ENCODE data around the gene SPIRE2.
"Not testable (repeated sequence)": the region's sequence is repeated elsewhere in the genome, so short reads cannot be mapped to it uniquely, and the experiment has no call there.

The SPIRE2 gene

GRCh38 chr16:89811321-89811720 lies 17.0 kb upstream of the SPIRE2 start:
- DNase-seq (ENCODE audit: low read depth in 2 of 2), result no peak

- no peak for DNase-seq (ENCODE audit: low read depth in 2 of 2)
Measured at GRCh38 chr16:89815639-89816348, 12.5 kb upstream of the SPIRE2 start.

- DNase-seq (ENCODE audit: low read depth in 2 of 2), result not testable (repeated sequence)
Measured at GRCh38 chr16:89818851-89819403, 9.3 kb upstream of the SPIRE2 start.

DNA sequence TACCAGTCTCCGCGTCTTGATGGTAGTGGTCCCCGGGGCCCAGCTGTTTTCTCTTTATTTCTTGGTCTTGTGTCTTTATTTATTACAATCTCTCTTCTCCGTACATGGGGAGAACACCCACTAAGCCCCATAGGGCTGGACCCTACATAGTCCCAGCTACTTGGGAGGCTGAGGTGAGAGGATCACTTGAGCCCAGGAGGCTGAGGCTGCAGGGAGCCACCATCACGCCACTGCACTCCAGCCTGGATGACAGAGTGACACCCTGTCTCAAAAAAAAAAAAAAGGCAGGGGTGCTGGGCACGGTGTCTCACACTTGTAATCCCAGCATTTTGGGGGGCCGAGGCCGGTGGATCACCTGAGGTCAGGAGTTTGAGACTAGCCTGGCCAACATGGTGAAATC lies 8.8 kb upstream of the SPIRE2 start:
- not testable (repeated sequence) for DNase-seq (ENCODE audit: low read depth in 2 of 2)

- DNase-seq (ENCODE audit: low read depth in 2 of 2), result no peak
Measured at GRCh38 chr16:89821438-89822187, 6.7 kb upstream of the SPIRE2 start.

DNA sequence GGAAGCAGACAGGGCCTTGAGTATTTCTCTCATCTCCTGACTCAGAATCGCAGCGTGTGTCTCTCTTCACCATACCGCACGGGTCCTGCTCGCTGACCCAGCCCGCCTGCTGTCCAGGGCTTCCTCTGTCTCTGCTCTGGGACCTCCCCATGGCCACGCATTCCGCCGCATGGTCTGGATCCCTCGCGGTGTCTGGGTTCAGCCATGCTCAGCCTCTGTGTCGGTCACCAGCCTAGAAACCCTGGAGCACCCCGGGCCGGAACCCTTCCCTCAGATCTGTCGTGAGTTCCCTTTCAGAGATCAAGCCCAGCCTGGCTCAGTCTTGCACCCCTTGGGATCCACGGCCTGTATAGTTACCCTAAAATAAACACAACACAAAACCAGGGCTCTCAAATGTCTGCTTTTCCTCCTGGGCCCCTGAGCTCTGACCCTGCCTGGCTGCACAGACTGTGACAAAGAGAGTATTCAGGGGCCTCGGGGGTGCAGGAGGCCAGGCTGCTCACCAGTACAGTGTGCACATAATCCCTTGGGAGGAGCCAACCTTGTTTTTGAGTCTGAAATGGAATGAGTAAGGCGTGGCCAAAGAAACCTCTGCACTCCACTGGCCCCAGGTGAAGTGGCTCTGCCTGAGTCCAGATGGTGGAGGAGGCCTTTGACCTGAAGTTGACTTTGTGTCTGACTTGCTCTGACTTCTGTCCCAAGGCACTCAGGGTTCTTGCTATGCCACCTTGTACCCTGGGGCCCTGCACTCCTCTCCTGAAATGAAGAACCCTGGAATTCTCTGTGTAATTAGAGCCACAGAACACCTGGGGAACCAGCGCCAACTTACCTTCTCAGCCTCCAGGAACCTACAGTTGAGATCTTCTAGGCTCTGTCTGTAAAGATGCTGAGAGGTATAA lies 5.8 kb upstream of the SPIRE2 start:
- no peak for DNase-seq (ENCODE audit: low read depth in 2 of 2)

DNA sequence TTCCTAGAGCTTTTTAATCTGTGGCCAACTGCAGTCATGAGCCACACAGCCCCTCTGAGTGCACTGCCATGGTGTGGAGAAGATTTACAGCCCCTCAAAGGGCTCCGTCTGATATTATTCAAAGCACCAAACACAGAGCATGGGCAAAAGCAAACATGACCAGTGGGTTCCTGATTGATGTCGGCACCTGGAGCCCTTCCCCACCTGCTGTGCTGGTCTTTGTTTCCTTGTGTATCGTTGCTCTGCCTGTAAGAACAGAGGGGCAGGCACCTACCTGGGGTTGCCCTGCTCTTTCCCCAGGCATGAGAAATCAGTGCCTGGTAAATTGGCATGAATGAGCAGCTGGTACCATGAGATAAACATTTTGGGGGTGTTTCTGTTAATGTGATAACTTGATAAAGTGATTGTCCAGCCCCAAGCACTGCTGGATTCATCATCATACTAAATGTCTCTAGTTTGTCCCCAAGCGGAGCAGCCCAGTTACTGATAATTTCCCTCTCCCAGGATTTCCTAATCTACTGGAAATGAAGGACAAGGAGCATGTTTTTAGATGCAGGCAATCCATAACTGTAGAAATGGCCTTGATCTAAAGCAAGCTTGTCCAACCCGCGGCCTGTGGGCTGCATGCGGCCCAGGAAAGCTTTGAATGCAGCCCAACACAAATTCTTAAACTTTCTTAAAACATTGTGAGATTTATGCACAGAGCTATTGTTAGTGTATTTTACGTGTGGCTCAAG lies 5.0 kb upstream of the SPIRE2 start:
- no peak for DNase-seq (ENCODE audit: low read depth in 2 of 2)

GRCh38 chr16:89823824-89824148 lies 4.5 kb upstream of the SPIRE2 start:
- DNase-seq (ENCODE audit: low read depth in 2 of 2), result not testable (repeated sequence)

- DNase-seq (ENCODE audit: low read depth in 2 of 2), result no peak
Measured at GRCh38 chr16:89826531-89827382, 1.5 kb upstream of the SPIRE2 start.

- no peak for DNase-seq (ENCODE audit: low read depth in 2 of 2)
Measured at GRCh38 chr16:89827383-89828198, 684 bp upstream of the SPIRE2 start.

DNA sequence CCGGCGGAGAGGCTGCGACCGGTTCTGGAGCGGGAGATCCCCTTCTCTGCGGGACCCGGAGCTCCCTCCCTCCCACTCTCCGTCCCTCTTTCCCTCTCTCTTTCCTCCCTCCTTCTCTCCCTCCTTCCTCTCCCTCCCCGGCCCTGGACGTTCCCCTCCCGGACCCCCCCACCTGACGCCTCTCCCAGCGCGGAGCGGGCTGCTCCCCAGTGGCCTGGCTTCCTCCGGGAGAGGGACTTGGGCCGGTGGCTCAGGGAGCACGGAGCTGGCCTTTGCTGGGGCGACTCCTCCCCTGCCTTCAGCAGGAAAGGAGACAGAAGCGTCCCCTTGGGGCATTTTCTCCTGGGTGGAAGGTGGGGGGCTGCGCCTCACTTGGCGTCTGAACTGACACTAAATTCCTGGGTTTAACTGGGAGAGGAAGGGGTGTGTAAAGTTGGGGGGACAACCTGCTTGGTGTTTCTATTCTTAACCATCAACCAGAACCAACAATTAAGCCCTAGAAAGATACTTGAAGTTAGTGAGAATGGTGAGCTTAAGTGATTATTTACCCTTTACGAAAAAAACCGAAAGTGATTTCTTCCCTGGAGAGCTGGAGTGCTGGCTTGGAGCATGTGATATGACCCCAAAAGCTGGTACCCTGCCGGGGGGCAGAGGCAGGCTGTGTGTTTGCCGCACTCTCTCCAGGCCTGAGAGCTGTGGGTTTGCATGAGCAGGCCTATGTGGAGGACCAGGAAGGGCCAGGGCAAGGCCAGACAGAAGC lies 775 bp downstream of the SPIRE2 start:
- DNase-seq (ENCODE audit: low read depth in 2 of 2), result no peak

- DNase-seq (ENCODE audit: low read depth in 2 of 2), result no peak
Measured at GRCh38 chr16:89829630-89830437, 1.6 kb downstream of the SPIRE2 start.

DNA sequence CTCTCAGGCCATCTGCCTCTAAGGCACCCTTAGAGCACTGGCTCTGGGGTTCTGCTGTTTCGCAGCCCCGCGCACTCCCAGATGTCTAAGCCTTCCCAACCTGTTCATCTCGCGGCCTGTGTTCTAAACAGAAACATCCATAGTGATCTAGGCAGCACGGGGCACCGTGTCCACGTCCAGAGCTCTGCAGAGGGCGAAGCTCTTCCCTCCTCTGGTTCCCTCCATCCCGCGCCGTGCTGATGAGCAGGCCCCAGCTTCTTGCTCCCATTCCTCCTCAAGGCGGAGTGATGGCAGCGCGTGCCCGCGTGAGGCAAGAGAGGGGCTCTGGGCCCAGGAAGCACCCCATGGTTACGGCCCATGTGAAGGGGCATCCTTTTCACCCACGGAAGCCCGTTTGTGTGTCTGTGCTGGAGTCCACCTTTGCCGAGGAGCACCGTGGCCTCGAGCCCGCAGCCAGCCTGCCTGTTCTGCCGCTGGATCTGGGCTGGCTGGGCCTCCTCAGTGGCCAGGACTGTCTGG lies 3.6 kb downstream of the SPIRE2 start:
- no peak for DNase-seq (ENCODE audit: low read depth in 2 of 2)

- DNase-seq (ENCODE audit: low read depth in 2 of 2), result not testable (repeated sequence)
Measured at GRCh38 chr16:89833664-89834363, 5.5 kb downstream of the SPIRE2 start.

DNA sequence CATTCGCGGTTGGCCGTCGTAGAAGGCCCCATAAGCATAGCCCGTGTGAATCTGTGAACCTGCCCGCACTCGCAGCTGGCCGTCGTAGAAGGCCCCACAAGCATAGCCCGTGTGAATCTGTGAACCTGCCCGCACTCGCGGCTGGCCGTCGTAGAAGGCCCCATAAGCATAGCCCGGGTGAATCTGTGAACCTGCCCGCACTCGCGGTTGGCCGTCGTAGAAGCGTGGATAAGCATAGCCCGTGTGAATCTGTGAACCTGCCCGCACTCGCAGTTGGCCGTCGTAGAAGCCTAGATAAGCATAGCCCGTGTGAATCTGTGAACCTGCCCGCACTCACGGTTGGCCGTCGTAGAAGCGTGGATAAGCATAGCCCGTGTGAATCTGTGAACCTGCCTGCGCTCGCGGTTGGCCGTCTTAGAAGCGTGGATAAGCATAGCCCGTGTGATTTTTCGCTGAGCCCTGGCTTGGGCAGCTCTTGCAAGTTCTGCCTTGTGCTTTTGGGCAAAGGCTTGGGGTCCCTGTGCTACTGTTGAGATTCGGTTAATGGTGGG lies 6.6 kb downstream of the SPIRE2 start:
- DNase-seq (ENCODE audit: low read depth in 2 of 2), result not testable (repeated sequence)

DNA sequence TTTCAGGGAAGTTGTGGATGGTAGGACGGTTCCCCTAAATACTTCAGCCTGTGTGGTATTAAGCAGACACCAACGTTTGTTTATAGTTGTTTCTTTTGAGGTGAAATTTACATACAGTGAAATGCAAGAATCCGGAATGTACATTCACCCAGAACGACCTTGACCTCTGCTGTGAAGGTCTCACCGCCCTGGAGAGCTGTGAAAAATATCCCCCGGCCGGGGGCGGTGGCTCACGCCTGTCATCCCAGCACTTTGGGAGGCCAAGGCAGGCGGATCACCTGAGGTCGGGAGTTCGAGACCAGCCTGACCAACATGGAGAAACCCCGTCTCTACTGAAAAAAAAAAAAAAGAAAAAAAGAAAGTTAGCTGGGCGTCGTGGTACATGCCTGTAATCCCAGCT lies 8.2 kb downstream of the SPIRE2 start:
- not testable (repeated sequence) for DNase-seq (ENCODE audit: low read depth in 2 of 2)

All from fibroblast of skin of left quadriceps (primary cell).